H1 (cell line): Measurements from ENCODE around the gene FOXO1. TPM values are rescaled to one million over a fixed set of nuclear protein-coding genes. Genes with fewer than 3 reads are reported as not detected.

Experiments used
- CTCF ChIA-PET: fragments of 300-600 bp; sonication (Branson Sonifier 250); formaldehyde crosslinking; loops from one replicate; lab custom pipeline; 2021; ENCODE audit not compliant: partially characterized antibody; lab: Charles Lee
- POLR2A ChIA-PET: fragments of 300-600 bp; sonication (Branson Sonifier 250); formaldehyde crosslinking; loops from one replicate; lab custom pipeline; 2021; ENCODE audit warnings: inconsistent platforms; ENCODE audit not compliant: partially characterized antibody; lab: Charles Lee
- DNase-seq, 2 experiments: peaks; one replicate each; pipeline versions ENCODE4 v3.0.0 to v3.0.0-alpha.2; 2010 to 2022; ENCODE audit warnings: low spot score in 2 of 2, low read depth in 1 of 2, mixed read lengths in 1 of 2
- FAIRE-seq: peaks from 2 replicates; lab custom pipeline; 2011; peaks lifted over from hg19 to GRCh38; lab: Jason Lieb, UNC
- H2AFZ ChIP-seq: 2 replicates; pipeline ENCODE4 v1.8.1; 2012; ENCODE audit warnings: low read length, inconsistent platforms
- H2AK5ac ChIP-seq: 2 replicates; pipeline ENCODE4 v1.6.1; 2013; ENCODE audit warnings: low read depth, low read length
- H2BK120ac ChIP-seq: replicated peaks from 2 replicates; pipeline ENCODE3; 2013; ENCODE audit warnings: low read depth, low read length, inconsistent platforms
- H2BK12ac ChIP-seq: 2 replicates; pipeline ENCODE4 v1.6.1; 2013; ENCODE audit warnings: low read depth, low read length
- H2BK15ac ChIP-seq: 2 replicates; pipeline ENCODE4 v1.6.1; 2013; ENCODE audit warnings: low read length
- H2BK20ac ChIP-seq: 2 replicates; pipeline ENCODE4 v1.6.1; 2013; ENCODE audit warnings: low read length
- H2BK5ac ChIP-seq: 2 replicates; pipeline ENCODE4 v1.6.1; 2013; ENCODE audit warnings: low read depth, low read length
- H3K14ac ChIP-seq: 2 replicates; pipeline ENCODE4 v1.6.1; 2013; ENCODE audit warnings: inconsistent platforms; ENCODE audit not compliant: insufficient read length
- H3K18ac ChIP-seq: 2 replicates; pipeline ENCODE4 v1.6.1; 2013; ENCODE audit warnings: low read length; ENCODE audit errors: extremely low read depth
- H3K23ac ChIP-seq: 2 replicates; pipeline ENCODE4 v1.6.1; 2013; ENCODE audit warnings: inconsistent platforms; ENCODE audit not compliant: insufficient read length
- H3K23me2 ChIP-seq: 2 replicates; pipeline ENCODE4 v1.6.1; 2013; ENCODE audit warnings: low read depth, low read length
- H3K27ac ChIP-seq: 2 replicates; pipeline ENCODE4 v1.6.1; 2011; ENCODE audit warnings: low read depth, low read length, inconsistent platforms
- H3K27me3 ChIP-seq, 4 experiments: replicated peaks in 1 of 4; 1 replicate in 1 of 4; 2 replicates in 3 of 4; pipeline versions ENCODE4 v1.6.1 to v1.8.1; 2011 to 2013; ENCODE audit warnings: low read length in 3 of 4, mild to moderate bottlenecking in 3 of 4, inconsistent platforms in 2 of 4, mixed read lengths in 2 of 4, moderate library complexity in 1 of 4; ENCODE audit not compliant: control insufficient read depth in 3 of 4, insufficient read depth in 3 of 4; ENCODE audit errors: extremely low read depth in 1 of 4
- H3K36me3 ChIP-seq, 4 experiments: 2 replicates each; pipeline versions ENCODE4 v1.6.1 to v1.8.1; 2011 to 2013; ENCODE audit warnings: mild to moderate bottlenecking in 4 of 4, low read length in 3 of 4, moderate library complexity in 2 of 4, control low read depth in 1 of 4, inconsistent platforms in 1 of 4; ENCODE audit not compliant: insufficient read depth in 4 of 4, control insufficient read depth in 2 of 4
- H3K4ac ChIP-seq: replicated peaks from 2 replicates; pipeline ENCODE3; 2013; ENCODE audit warnings: low read length, low read depth, mixed read lengths, inconsistent platforms; ENCODE audit not compliant: insufficient read length
- H3K4me1 ChIP-seq, 4 experiments: replicated peaks in 1 of 4; 1 replicate in 1 of 4; 2 replicates in 3 of 4; pipeline versions ENCODE4 v1.6.1 to v1.8.1; 2011 to 2013; ENCODE audit warnings: low read length in 3 of 4, inconsistent platforms in 2 of 4, mixed read lengths in 1 of 4; ENCODE audit not compliant: insufficient read depth in 4 of 4, control insufficient read depth in 3 of 4
- H3K4me2 ChIP-seq, 2 experiments: 2 replicates each; pipeline versions ENCODE4 v1.6.1 to v1.8.1; 2011 to 2013; ENCODE audit warnings: low read depth in 2 of 2, low read length in 2 of 2, control low read depth in 1 of 2, inconsistent platforms in 1 of 2, mild to moderate bottlenecking in 1 of 2; ENCODE audit not compliant: insufficient read depth in 1 of 2
- H3K4me3 ChIP-seq, 4 experiments: fragments of 200-600, 300-600 bp in 1 of 4; sonication (generic), shearing (Covaris generic), sonication (Bioruptor Twin) in 1 of 4; 2 replicates each; pipeline versions ENCODE4 v1.5.1 to v1.8.1; 2011 to 2016; ENCODE audit warnings: low read length in 4 of 4, low read depth in 3 of 4, control low read depth in 2 of 4, inconsistent platforms in 2 of 4, mild to moderate bottlenecking in 2 of 4, mixed read lengths in 1 of 4, moderate library complexity in 1 of 4; ENCODE audit not compliant: insufficient read depth in 2 of 4; ENCODE audit errors: extremely low read depth in 1 of 4
- H3K56ac ChIP-seq: replicated peaks from 2 replicates; pipeline ENCODE3; 2013; ENCODE audit warnings: low read depth, mild to moderate bottlenecking, mixed read lengths, low read length, inconsistent platforms; ENCODE audit not compliant: insufficient read length
- H3K79me1 ChIP-seq: 2 replicates; pipeline ENCODE4 v1.6.1; 2013; ENCODE audit warnings: low read depth, low read length, control low read depth
- H3K79me2 ChIP-seq, 2 experiments: 2 replicates each; pipeline versions ENCODE4 v1.6.1 to v1.8.1; 2012 to 2013; ENCODE audit warnings: low read length in 2 of 2, mild to moderate bottlenecking in 2 of 2, inconsistent platforms in 1 of 2; ENCODE audit not compliant: insufficient read depth in 2 of 2, control insufficient read depth in 1 of 2
- H3K9ac ChIP-seq, 4 experiments: replicated peaks in 1 of 4; 1 replicate in 1 of 4; 2 replicates in 3 of 4; pipeline versions ENCODE4 v1.6.1 to v1.8.1; 2011 to 2013; ENCODE audit warnings: low read depth in 3 of 4, low read length in 3 of 4, control low read depth in 2 of 4, mild to moderate bottlenecking in 2 of 4, moderate library complexity in 2 of 4, inconsistent platforms in 1 of 4; ENCODE audit errors: extremely low read depth in 1 of 4
- H3K9me3 ChIP-seq, 2 experiments: 2 replicates each; pipeline versions ENCODE4 v1.6.1 to v1.8.1; 2012 to 2013; ENCODE audit warnings: mild to moderate bottlenecking in 2 of 2, moderate library complexity in 2 of 2, control low read depth in 1 of 2, inconsistent platforms in 1 of 2, low read depth in 1 of 2, low read length in 1 of 2, mixed read lengths in 1 of 2; ENCODE audit not compliant: insufficient read depth in 2 of 2
- H4K20me1 ChIP-seq, 2 experiments: replicated peaks in 1 of 2; 2 replicates each; pipeline versions ENCODE3 to v1.8.1; 2011 to 2013; ENCODE audit warnings: inconsistent platforms in 2 of 2, low read length in 2 of 2, mild to moderate bottlenecking in 1 of 2; ENCODE audit not compliant: insufficient read depth in 2 of 2, control insufficient read depth in 1 of 2
- H4K5ac ChIP-seq: 2 replicates; pipeline ENCODE4 v1.6.1; 2013; ENCODE audit warnings: low read length, low read depth, mixed read lengths, inconsistent platforms; ENCODE audit not compliant: insufficient read length
- H4K8ac ChIP-seq: 2 replicates; pipeline ENCODE4 v1.8.0; 2013; ENCODE audit warnings: mild to moderate bottlenecking, moderate library complexity, low read length, inconsistent platforms; ENCODE audit not compliant: insufficient read depth; ENCODE audit errors: extremely low read depth
- H4K91ac ChIP-seq: replicated peaks from 2 replicates; pipeline ENCODE3; 2013; ENCODE audit warnings: low read length, mixed read lengths, inconsistent platforms; ENCODE audit not compliant: insufficient read length
- CHD1 ChIP-seq: IDR thresholded peaks from 2 replicates; pipeline ENCODE4 v1.6.1; 2012; ENCODE audit warnings: low read depth, low read length, improper control_type of control experiment
- HDAC6 ChIP-seq: IDR thresholded peaks from one replicate; pipeline ENCODE4 v1.7.1; 2012; ENCODE audit warnings: low read depth, mild to moderate bottlenecking, inconsistent platforms, low read length, moderate library complexity
- PHF8 ChIP-seq: fragments of 200-600 bp; sonication (generic); conservative IDR thresholded peaks from 2 replicates; pipeline ENCODE4 v1.7.1; 2012; ENCODE audit warnings: low read depth, mild to moderate bottlenecking, inconsistent platforms, low read length, moderate library complexity
- POLR2AphosphoS5 ChIP-seq: IDR thresholded peaks from 2 replicates; pipeline ENCODE4 v1.6.1; 2011; ENCODE audit warnings: low read depth, low read length
- POU5F1 ChIP-seq: IDR thresholded peaks from 2 replicates; pipeline ENCODE4 v1.6.1; 2011; ENCODE audit warnings: low read depth, mild to moderate bottlenecking, low read length, moderate library complexity
- SIRT6 ChIP-seq: IDR thresholded peaks from one replicate; pipeline ENCODE4 v1.7.1; 2012; ENCODE audit warnings: low read length, inconsistent platforms
- SP1 ChIP-seq: IDR thresholded peaks from 2 replicates; pipeline ENCODE4 v1.6.1; 2011; ENCODE audit warnings: low read depth, low read length
- SRF ChIP-seq: IDR thresholded peaks from 2 replicates; pipeline ENCODE4 v1.6.1; 2011; ENCODE audit warnings: mild to moderate bottlenecking, low read depth, low read length, moderate library complexity
- SUZ12 ChIP-seq: fragments of 200-600 bp; sonication (generic); IDR thresholded peaks from 2 replicates; pipeline ENCODE4 v1.6.1; 2012; ENCODE audit warnings: mild to moderate bottlenecking, inconsistent platforms, low read length, moderate library complexity, mixed read lengths
- ZNF274 ChIP-seq: IDR thresholded peaks from 2 replicates; pipeline ENCODE4 v1.7.0; 2012; ENCODE audit warnings: low read length, borderline replicate concordance; ENCODE audit errors: extremely low read depth
- WGBS, 2 experiments: shearing (Covaris generic) in 1 of 2; methylation state at CpG; one replicate each; pipeline versions ENCODE4 v1.1.6 to v1.1.7; 2013 to 2015; ENCODE audit warnings: low lambda C conversion rate in 2 of 2, mixed read lengths in 2 of 2, inconsistent platforms in 1 of 2, low coverage in 1 of 2, missing lambda C conversion rate in 1 of 2; ENCODE audit not compliant: insufficient replicate concordance in 2 of 2, insufficient coverage in 1 of 2, insufficient read length in 1 of 2; ENCODE audit errors: extremely low coverage in 1 of 2, missing lambda C conversion rate in 1 of 2; 5-methylcytosine and 5-hydroxymethylcytosine counted together
- polyA plus RNA-seq, 7 experiments: library from polyadenylated mRNA; depleted of rRNA in 3 of 7; stranded (reverse) in 5 of 7; unstranded in 2 of 7; fragments of >200 nt in 5 of 7; fragments of 200-250 nt in 2 of 7; gene quantifications; 1 replicate in 5 of 7; 2 replicates in 1 of 7; 4 replicates in 1 of 7; pipeline versions ENCODE4 v1.2.1 to v1.2.3, GENCODE V29; 2011 to 2013; ENCODE audit warnings: missing spikeins in 2 of 7, mixed read lengths in 2 of 7
- total RNA-seq: library from RNA; stranded (reverse); fragmentation: NEBNext Ultra II Directional; extraction: Animal tissue kit (Norgen Biotek cat#: 25700); gene quantifications from 2 replicates; pipeline ENCODE4 v1.2.1, GENCODE V29; 2021
- TF ChIP-seq, protein P1 (sequence below), 3 experiments: IDR thresholded peaks; 1 replicate in 2 of 3; 2 replicates in 1 of 3; pipeline versions ENCODE4 v1.5.1 to v1.6.1; 2011; ENCODE audit warnings: low read length in 3 of 3, mild to moderate bottlenecking in 3 of 3, inconsistent platforms in 2 of 3, low read depth in 1 of 3, moderate library complexity in 1 of 3; ENCODE audit not compliant: insufficient read depth in 1 of 3; ENCODE audit errors: control extremely low read depth in 1 of 3

The FOXO1 gene
- total and polyA plus RNA-seq, 2 of the 8 experiments (the other 6 are each of a cell fraction or from before 2014, with no cell fraction given), result 35.3 to 56.9 TPM

DNA sequence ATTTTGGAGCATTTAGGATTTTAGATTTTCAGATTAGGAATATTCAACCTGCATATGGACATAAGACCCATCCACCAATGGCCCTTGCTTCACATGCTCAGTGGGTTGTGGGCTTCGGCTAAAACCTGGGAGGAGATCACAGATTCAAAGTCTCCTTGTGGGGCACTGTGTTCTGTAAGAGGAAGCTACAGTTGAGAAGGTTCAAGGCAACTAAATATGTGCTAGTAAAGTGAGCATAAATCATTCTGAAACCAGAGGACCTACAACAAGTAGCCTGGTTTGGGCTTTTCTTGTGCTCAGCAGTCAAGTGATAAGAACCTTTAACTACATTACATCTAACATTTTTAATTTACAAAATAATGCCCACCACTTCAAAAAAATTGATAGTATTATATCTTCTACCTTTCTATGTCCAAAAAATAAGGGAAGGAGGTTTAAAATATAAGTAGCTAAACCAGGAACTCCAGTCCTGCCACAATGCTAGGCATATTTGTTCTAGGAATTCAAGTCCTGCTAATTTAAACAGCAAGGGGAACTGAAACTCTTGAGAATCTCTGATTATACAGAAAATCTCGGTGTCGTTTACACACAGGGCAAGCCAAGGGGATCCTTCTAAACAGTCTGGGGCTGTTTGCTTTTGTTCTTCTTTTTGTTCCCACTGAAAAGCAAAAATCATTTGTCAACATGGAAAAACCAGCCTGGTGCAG is 36.6 kb downstream of the FOXO1 start:
- Histone ChIP-seq H2AK5ac (no peak overlapping the region), H3K56ac (no peak overlapping the region), H3K79me2 (peaks cover 9 to 98% of the 10 kb centered on the region in 2 experiments), H2BK120ac (no peak overlapping the region), H4K5ac (no peak overlapping the region), H3K18ac (no peak overlapping the region), H3K36me3 (no peaks in the 10 kb centered on the region; a peak in 1 of 8 replicates), H3K4me2 (no peak overlapping the region), H2BK5ac (no peak overlapping the region), H2BK20ac (no peak overlapping the region), H3K27me3 (no peaks in the 10 kb centered on the region), H4K8ac (no peak overlapping the region), H2AFZ (no peak overlapping the region), H3K23me2 (no peaks in the 10 kb centered on the region; the same call in 1 of the 2 replicates), H3K4ac (no peak overlapping the region), H2BK12ac (no peak overlapping the region), H3K14ac (no peak overlapping the region), H4K20me1 (peaks cover 13 to 32% of the 10 kb centered on the region in 2 experiments), H3K4me1 (peaks cover 3 to 14% (median 10%) of the 10 kb centered on the region in 4 experiments; a peak in 5 of 7 replicates), H3K4me3 (no peak overlapping the region), H3K9me3 (no peaks in the 10 kb centered on the region), H2BK15ac (no peak overlapping the region), H4K91ac (no peak overlapping the region), H3K27ac (no peak overlapping the region), H3K9ac (no peak overlapping the region; a peak in 1 of 7 replicates), H3K79me1 (peaks cover 6% of the 10 kb centered on the region), H3K23ac (no peak overlapping the region)
- FAIRE-seq (no peak), DNase-seq (no peak)
- TF ChIP-seq SIRT6, result no peak
- TF ChIP-seq, protein P1, sequence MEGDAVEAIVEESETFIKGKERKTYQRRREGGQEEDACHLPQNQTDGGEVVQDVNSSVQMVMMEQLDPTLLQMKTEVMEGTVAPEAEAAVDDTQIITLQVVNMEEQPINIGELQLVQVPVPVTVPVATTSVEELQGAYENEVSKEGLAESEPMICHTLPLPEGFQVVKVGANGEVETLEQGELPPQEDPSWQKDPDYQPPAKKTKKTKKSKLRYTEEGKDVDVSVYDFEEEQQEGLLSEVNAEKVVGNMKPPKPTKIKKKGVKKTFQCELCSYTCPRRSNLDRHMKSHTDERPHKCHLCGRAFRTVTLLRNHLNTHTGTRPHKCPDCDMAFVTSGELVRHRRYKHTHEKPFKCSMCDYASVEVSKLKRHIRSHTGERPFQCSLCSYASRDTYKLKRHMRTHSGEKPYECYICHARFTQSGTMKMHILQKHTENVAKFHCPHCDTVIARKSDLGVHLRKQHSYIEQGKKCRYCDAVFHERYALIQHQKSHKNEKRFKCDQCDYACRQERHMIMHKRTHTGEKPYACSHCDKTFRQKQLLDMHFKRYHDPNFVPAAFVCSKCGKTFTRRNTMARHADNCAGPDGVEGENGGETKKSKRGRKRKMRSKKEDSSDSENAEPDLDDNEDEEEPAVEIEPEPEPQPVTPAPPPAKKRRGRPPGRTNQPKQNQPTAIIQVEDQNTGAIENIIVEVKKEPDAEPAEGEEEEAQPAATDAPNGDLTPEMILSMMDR (IDR thresholded peaks at IDR 0.05; ENCODE audit: control extremely low read depth in 1 of 3, insufficient read depth in 1 of 3, low read depth in 1 of 3, low read length in 3 of 3), result no peak
- TF ChIP-seq POU5F1, result no peak
- no peak for TF ChIP-seq PHF8
- TF ChIP-seq ZNF274, result no peak
- TF ChIP-seq SRF, result no peak
- no peak for TF ChIP-seq POLR2AphosphoS5
- no peak for TF ChIP-seq SP1
- no peak for TF ChIP-seq HDAC6
- no peak for TF ChIP-seq SUZ12
- TF ChIP-seq CHD1, result no peak
- ChIA-PET CTCF (interaction anchor here (0.8 to 1.0 kb wide), 3 partner anchors 12 to 71 kb away, joined by 3 to 4 read pairs (median 3); no protein-coding TSS in a partner anchor), POLR2A (interaction anchor here (1.2 kb wide), 1 partner anchor 35 kb away, joined by 3 read pairs; no protein-coding TSS in a partner anchor)
- 87% methylated on average over 3 of the region's 3 CpGs; no CpG with 5 or more reads in 1 of the 2 experiments for WGBS, 2 experiments
